BLaER1 (cell line): Measurements from ENCODE around the gene SRSF7.
A peak's percentile ranks its signal among the peaks of the same experiment; 100 is the strongest.
"Not testable (repeated sequence)": the region's sequence is repeated elsewhere in the genome, so short reads cannot be mapped to it uniquely, and the experiment has no call there.

ENCODE experiments used
- H3K27ac ChIP-seq: shearing (Covaris generic); formaldehyde crosslinking; 2 replicates; pipeline ENCODE4 v1.8.1; 2022
- H3K27me3 ChIP-seq: shearing (Covaris generic); formaldehyde crosslinking; 2 replicates; pipeline ENCODE4 v1.8.1; 2022
- H3K36me3 ChIP-seq: shearing (Covaris generic); formaldehyde crosslinking; 2 replicates; pipeline ENCODE4 v1.8.1; 2022
- H3K4me1 ChIP-seq: shearing (Covaris generic); formaldehyde crosslinking; 2 replicates; pipeline ENCODE4 v1.8.1; 2022
- H3K4me2 ChIP-seq: shearing (Covaris generic); formaldehyde crosslinking; 2 replicates; pipeline ENCODE4 v1.8.1; 2022
- H3K4me3 ChIP-seq: shearing (Covaris generic); formaldehyde crosslinking; 2 replicates; pipeline ENCODE4 v1.8.1; 2022
- H3K9ac ChIP-seq: shearing (Covaris generic); formaldehyde crosslinking; 2 replicates; pipeline ENCODE4 v1.8.1; 2022
- H3K9me3 ChIP-seq: shearing (Covaris generic); formaldehyde crosslinking; 2 replicates; pipeline ENCODE4 v1.8.1; 2022
- H4K20me1 ChIP-seq: shearing (Covaris generic); formaldehyde crosslinking; 2 replicates; pipeline ENCODE4 v1.8.1; 2022
- Cebpa-rat ChIP-seq: shearing (Covaris generic); IDR thresholded peaks from 2 replicates; pipeline ENCODE4 v1.8.1; 2022

Gene SRSF7

GRCh38 chr2:38750891-38751595 is at the start of gene SRSF7:
Gene SRSF7, minus strand, starts transcription at chr2:38751361. Its CDS starts 105 bp downstream, at chr2:38751256.
- TF ChIP-seq Cebpa-rat: no peak
- Histone ChIP-seq H3K27me3 (no peaks in the 10 kb centered on the region), H3K9me3 (peaks cover 2% of the 10 kb centered on the region; the same call in 1 of the 2 replicates), H3K4me2 (peak within 1 kb of the TSS; percentile 85), H3K9ac (peak within 1 kb of the TSS; percentile 100), H3K4me1 (peaks cover 47% of the 10 kb centered on the region), H3K4me3 (peak within 1 kb of the TSS; percentile 88), H3K27ac (peak within 1 kb of the TSS; percentile 100), H3K36me3 (peaks cover 38% of the 10 kb centered on the region), H4K20me1 (peaks cover 46% of the 10 kb centered on the region)

GRCh38 chr2:38797953-38798352 is 46.8 kb upstream of the SRSF7 start:
- Histone ChIP-seq H3K36me3 (peaks cover 11% of the 10 kb centered on the region), H3K4me2 (no peak overlapping the region), H3K4me1 (no peaks in the 10 kb centered on the region), H3K9me3 (no peaks in the 10 kb centered on the region), H3K4me3 (no peak overlapping the region), H3K9ac (no peak overlapping the region), H3K27me3 (no peaks in the 10 kb centered on the region), H3K27ac (no peak overlapping the region), H4K20me1 (no peaks in the 10 kb centered on the region)
- no peak for TF ChIP-seq Cebpa-rat

GRCh38 chr2:38797250-38797676 is 46.1 kb upstream of the SRSF7 start:
- H3K9me3 ChIP-seq: no peaks in the 10 kb centered on the region
- H3K4me3 ChIP-seq: no peak overlapping the region
- H3K27me3 ChIP-seq: no peaks in the 10 kb centered on the region
- H4K20me1 ChIP-seq: no peaks in the 10 kb centered on the region
- peaks cover 11% of the 10 kb centered on the region for H3K36me3 ChIP-seq
- H3K4me2 ChIP-seq: no peak overlapping the region
- H3K27ac ChIP-seq: no peak overlapping the region
- no peak for TF ChIP-seq Cebpa-rat
- H3K9ac ChIP-seq: no peak overlapping the region
- no peaks in the 10 kb centered on the region for H3K4me1 ChIP-seq

- H3K27ac ChIP-seq, H4K20me1 ChIP-seq, H3K9ac ChIP-seq, H3K4me1 ChIP-seq, H3K4me2 ChIP-seq, H3K4me3 ChIP-seq, H3K27me3 ChIP-seq, H3K9me3 ChIP-seq: not testable (repeated sequence)
- peaks cover 11% of the 10 kb centered on the region for H3K36me3 ChIP-seq
Measured at GRCh38 chr2:38795016-38795415, 43.9 kb upstream of the SRSF7 start.

- no peak overlapping the region for H3K4me2 ChIP-seq
- H3K4me3 ChIP-seq: no peak overlapping the region
- TF ChIP-seq Cebpa-rat: no peak
- no peak overlapping the region for H3K27ac ChIP-seq
- H3K36me3 ChIP-seq: peaks cover 11% of the 10 kb centered on the region
- H3K4me1 ChIP-seq: no peaks in the 10 kb centered on the region
- H3K27me3 ChIP-seq: no peaks in the 10 kb centered on the region
- H3K9me3 ChIP-seq: no peaks in the 10 kb centered on the region
- H3K9ac ChIP-seq: no peak overlapping the region
- H4K20me1 ChIP-seq: no peaks in the 10 kb centered on the region
Measured at GRCh38 chr2:38794235-38794946, 43.2 kb upstream of the SRSF7 start.

GRCh38 chr2:38793511-38793910 is 42.4 kb upstream of the SRSF7 start:
- no peak overlapping the region for H3K4me3 ChIP-seq

GRCh38 chr2:38792751-38793150 is 41.6 kb upstream of the SRSF7 start:
- Histone ChIP-seq H4K20me1 (no peaks in the 10 kb centered on the region), H3K9me3 (no peaks in the 10 kb centered on the region), H3K9ac (no peak overlapping the region), H3K4me2 (no peak overlapping the region), H3K4me1 (no peaks in the 10 kb centered on the region), H3K4me3 (no peak overlapping the region), H3K27ac (no peak overlapping the region), H3K27me3 (no peaks in the 10 kb centered on the region), H3K36me3 (peaks cover 5% of the 10 kb centered on the region; the same call in 1 of the 2 replicates)
- TF ChIP-seq Cebpa-rat: no peak

More at GRCh38 chr2:38793511-38793910, 42.4 kb upstream of the SRSF7 start:
- H3K27me3 ChIP-seq: no peaks in the 10 kb centered on the region
- H3K4me2 ChIP-seq: no peak overlapping the region
- TF ChIP-seq Cebpa-rat: no peak
- H3K27ac ChIP-seq: no peak overlapping the region
- H4K20me1 ChIP-seq: no peaks in the 10 kb centered on the region
- H3K4me1 ChIP-seq: no peaks in the 10 kb centered on the region
- peaks cover 11% of the 10 kb centered on the region for H3K36me3 ChIP-seq
- H3K9me3 ChIP-seq: no peaks in the 10 kb centered on the region
- no peak overlapping the region for H3K9ac ChIP-seq

GRCh38 chr2:38792321-38792720 is 41.2 kb upstream of the SRSF7 start:
- H3K27me3 ChIP-seq, H4K20me1 ChIP-seq, H3K36me3 ChIP-seq: not testable (repeated sequence)

GRCh38 chr2:38791744-38792143 is 40.6 kb upstream of the SRSF7 start:
- no peaks in the 10 kb centered on the region for H3K27me3 ChIP-seq
- no peak for TF ChIP-seq Cebpa-rat
- H3K9me3 ChIP-seq: no peaks in the 10 kb centered on the region
- no peaks in the 10 kb centered on the region for H3K36me3 ChIP-seq
- H3K9ac ChIP-seq: no peak overlapping the region
- H3K4me2 ChIP-seq: no peak overlapping the region
- no peaks in the 10 kb centered on the region for H3K4me1 ChIP-seq
- H3K4me3 ChIP-seq: no peak overlapping the region
- no peaks in the 10 kb centered on the region for H4K20me1 ChIP-seq
- H3K27ac ChIP-seq: no peak overlapping the region

More at GRCh38 chr2:38792321-38792720, 41.2 kb upstream of the SRSF7 start:
- H3K4me3 ChIP-seq, H3K4me1 ChIP-seq, H3K27ac ChIP-seq, H3K9me3 ChIP-seq, H3K4me2 ChIP-seq, H3K9ac ChIP-seq: not testable (repeated sequence)

GRCh38 chr2:38789691-38790090 is 38.5 kb upstream of the SRSF7 start:
- Histone ChIP-seq H3K9me3 (no peaks in the 10 kb centered on the region), H3K27ac (no peak overlapping the region), H3K9ac (no peak overlapping the region), H3K4me2 (no peak overlapping the region), H4K20me1 (no peaks in the 10 kb centered on the region), H3K27me3 (no peaks in the 10 kb centered on the region), H3K4me3 (no peak overlapping the region), H3K4me1 (no peaks in the 10 kb centered on the region), H3K36me3 (no peaks in the 10 kb centered on the region)
- no peak for TF ChIP-seq Cebpa-rat
